ENCODE measurements around the gene CLRN3.

The CLRN3 gene

DNA sequence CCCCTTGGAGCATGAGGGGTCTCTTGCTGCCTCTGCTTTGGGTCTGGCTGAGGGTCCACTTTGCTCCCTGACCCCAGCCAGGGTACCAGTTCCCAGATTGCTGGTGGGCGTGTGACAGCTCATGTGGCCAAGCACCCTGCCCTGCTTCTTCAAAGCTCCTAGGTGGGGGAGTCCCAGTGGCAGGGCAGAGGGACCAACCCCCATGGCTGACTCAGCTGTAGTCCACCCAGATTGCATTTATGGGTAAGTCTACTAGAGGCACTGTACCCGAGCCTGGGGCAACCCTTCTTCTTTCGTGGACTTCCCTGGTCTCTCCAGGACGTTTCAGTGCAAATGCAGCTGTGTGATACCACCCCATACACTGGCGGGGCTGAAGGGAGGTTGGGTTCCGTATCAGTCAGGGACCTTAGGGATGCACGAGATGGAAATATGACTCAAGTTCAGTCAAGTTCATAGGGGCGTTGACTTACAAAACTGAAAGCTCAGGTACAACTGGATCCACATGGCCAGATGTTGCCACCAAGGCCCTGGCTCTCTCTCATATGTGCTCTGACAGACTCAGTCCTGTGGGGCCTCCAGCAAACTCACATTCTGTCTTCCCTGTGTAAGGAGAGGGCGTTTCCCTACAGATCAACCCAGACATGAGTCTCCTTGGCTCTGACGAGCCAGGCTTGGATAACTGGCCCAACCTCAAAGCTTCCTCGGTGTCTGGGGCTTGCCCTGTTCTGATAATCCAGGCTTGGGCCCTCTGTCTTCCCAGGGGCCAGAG lies 27.7 kb upstream of the CLRN3 start:
- in situ Hi-C loops (cut with HindIII; ENCODE audit: low pct_ligation_motif_present, low pct_unique_long_range_greater_than_20kb, low sequenced_read_pairs), result no loop called here

DNA sequence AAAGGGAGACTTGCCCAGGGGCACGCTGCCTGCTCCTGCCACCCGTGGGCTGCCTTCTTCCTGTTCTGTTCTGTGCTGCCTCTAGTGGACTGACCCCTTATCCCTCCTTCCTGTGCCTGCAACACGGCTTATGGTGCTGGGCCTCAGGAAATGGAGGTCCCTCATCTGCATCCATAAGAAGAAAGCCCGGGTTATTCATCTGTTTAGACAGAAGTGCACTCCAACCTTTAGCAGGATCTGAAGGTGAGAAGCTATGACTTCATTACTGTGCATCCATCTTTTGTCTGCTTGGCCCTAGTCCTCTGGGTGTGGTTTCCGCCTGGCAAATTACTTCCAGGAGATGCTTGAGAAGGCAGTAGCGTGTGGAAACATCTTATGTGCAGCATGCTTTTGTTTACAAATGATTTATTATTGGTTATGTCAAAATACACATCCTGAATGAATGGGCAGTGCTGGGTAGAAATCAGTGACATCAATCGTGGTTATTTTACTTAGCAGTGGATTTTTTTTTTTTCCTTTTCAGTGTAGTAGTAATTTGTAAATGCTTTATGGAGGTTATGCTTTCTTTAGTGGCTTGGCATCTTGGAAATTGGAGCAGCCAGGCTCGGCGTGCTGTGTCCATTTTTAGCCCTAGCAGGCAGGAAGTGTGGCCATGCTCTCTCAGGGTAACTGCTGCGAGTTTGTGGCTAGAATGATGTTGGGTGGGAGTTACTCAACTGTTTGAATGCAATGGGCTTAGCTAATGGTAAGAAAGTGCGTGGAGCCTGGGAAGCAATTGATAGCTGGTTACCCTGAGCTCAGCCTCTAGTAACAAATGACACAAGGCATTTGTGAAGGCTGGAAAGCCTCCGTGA lies 26.9 kb upstream of the CLRN3 start:
- DNase-seq, result peak; percentile 62
- in situ Hi-C loops (cut with HindIII; ENCODE audit: low pct_ligation_motif_present, low pct_unique_long_range_greater_than_20kb, low sequenced_read_pairs), result no loop called here

More for the DNA sequence above, 27.7 kb upstream of the CLRN3 start:
- no peak for DNase-seq

DNA sequence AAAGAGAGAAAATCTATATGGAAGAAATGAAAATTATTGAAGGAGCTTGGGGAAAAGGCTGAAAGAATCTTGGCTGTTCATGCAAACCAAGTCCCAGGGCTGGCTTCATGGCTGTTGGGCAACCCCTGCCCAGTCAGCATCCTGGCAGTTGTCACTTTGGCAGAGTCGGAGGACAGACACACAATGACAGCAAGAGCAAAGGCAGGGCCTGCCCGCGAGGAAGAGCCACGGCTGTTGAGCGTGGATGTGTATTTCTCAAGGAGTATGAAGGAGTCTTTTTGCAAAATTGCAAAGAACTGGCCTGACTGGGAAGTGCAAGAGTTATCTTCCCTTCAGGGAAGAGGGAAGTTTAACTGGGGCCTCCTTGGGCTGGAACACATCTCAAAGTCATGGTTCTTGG lies 25.8 kb upstream of the CLRN3 start:
- no peak for DNase-seq
- in situ Hi-C loops (cut with HindIII; ENCODE audit: low pct_ligation_motif_present, low pct_unique_long_range_greater_than_20kb, low sequenced_read_pairs), result no loop called here

DNA sequence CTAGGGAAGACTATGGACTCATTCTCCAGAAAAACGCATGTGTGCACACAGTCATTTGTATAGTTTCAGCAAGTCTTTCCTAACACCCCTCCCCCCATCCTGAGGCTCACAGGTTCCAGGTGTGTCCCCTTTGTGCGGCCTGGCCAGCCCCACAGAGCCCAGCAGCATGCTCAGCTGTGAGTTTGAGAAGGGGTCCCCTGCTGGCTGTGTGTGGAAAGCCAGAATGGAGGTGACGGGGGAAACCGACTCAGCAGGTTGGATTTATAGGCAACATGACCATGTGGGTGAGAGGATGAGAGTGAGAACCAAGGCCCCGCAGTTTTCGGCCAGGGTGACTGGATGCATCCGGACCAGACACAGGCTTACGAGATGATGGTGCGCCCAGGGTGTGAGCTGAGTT lies 24.1 kb upstream of the CLRN3 start:
- in situ Hi-C loops (cut with HindIII; ENCODE audit: low pct_ligation_motif_present, low pct_unique_long_range_greater_than_20kb, low sequenced_read_pairs), result no loop called here

DNA sequence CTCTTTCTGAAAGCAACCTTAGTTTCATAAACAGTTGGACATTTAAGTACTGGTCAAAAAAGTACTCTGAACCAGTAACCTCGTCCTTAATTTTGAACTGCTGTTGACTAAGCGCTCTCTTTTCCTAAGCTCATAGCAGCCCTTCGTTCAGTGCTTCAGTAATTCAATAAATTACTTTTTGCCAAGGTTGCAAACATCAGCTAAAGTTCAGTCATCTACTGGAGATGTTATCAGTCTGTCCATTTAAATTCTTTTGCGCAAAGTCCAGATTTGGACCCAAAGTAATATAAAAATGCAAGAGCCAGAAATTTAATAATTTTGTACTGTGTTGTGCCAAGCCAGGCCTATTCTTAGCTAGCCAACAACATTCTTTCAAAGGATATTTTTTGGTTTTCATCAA lies 22.6 kb upstream of the CLRN3 start:
- no peak for DNase-seq
- in situ Hi-C loops (cut with HindIII; ENCODE audit: low pct_ligation_motif_present, low pct_unique_long_range_greater_than_20kb, low sequenced_read_pairs), result no loop called here

More for the DNA sequence above, 24.1 kb upstream of the CLRN3 start:
- DNase-seq, result no peak

DNA sequence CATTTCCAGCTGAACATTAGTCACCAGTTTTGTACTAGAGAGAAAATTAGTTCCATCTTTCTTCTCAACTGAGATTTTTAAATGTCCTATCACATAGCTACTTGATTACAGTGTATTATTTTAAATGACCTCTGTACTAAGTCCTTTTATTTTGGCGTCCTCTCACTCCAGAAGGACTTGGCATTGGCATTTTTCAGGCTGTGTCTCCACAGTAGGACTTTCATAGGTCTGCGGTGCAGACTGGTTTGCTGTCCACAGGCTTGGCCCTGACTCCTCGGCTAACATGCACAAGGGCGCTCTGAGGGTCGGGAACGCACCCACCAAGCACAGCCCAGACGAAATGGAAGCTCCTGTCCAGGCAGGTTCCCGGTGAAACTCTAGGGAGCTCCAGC lies 20.6 kb upstream of the CLRN3 start:
- in situ Hi-C loops (cut with HindIII; ENCODE audit: low pct_ligation_motif_present, low pct_unique_long_range_greater_than_20kb, low sequenced_read_pairs), result no loop called here

DNA sequence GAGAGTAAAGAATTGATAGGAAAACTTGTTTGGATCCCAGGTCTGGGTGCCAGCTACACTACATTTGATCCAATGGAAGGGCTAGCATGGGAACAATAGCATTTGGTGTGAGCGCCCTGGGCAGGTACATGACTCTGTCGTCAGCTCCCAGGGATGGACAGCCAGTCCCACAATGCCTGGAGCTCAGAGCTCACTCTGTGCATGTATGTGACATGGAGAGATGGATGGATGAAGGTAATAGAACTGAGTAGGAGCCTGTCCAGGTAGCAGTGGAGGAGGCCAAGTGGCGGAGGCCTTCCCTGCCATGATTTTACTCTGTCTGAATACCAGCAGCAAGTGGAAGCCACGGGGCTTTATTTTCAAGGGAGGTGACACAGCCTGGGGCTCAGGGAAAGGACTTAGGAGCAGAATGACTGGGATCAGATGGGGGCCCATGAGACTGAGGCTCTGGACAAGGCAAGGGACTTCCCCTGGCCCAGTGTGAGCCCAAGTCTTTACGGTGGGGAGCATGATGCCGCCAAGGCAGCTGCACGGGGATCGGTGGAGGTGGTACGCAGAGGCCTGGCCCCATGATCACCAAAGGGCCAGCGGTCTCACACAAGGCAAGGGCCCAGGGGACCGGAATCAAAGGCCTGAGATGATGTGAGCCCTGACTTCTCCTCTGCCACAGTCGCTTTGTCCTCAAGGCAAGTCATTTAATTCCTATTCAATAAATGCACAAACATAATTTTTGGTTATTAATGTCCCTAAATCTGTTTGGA lies 20.0 kb upstream of the CLRN3 start:
- no peak for DNase-seq
- in situ Hi-C loops (cut with HindIII; ENCODE audit: low pct_ligation_motif_present, low pct_unique_long_range_greater_than_20kb, low sequenced_read_pairs), result no loop called here

More for the DNA sequence above, 20.6 kb upstream of the CLRN3 start:
- DNase-seq, result no peak

DNA sequence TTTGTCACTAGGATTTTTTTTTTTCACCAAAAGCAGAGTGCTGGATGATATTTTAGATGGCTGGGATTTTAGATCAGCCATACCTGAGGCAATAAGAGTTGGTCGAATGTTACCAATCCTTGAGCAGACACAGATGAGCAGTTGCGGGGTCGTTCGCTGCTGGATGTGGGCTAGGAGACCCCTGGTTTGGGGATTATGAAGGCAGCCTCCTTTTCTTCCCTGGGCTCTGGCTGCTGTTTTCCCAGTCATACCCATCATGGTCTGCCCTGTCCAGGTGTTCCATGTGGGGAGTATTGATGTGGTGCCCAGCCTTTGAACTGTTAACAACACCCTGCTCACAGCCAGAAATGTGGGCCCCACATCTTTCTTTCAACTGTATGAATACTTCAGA lies 19.1 kb upstream of the CLRN3 start:
- DNase-seq, result no peak
- in situ Hi-C loops (cut with HindIII; ENCODE audit: low pct_ligation_motif_present, low pct_unique_long_range_greater_than_20kb, low sequenced_read_pairs), result no loop called here

DNA sequence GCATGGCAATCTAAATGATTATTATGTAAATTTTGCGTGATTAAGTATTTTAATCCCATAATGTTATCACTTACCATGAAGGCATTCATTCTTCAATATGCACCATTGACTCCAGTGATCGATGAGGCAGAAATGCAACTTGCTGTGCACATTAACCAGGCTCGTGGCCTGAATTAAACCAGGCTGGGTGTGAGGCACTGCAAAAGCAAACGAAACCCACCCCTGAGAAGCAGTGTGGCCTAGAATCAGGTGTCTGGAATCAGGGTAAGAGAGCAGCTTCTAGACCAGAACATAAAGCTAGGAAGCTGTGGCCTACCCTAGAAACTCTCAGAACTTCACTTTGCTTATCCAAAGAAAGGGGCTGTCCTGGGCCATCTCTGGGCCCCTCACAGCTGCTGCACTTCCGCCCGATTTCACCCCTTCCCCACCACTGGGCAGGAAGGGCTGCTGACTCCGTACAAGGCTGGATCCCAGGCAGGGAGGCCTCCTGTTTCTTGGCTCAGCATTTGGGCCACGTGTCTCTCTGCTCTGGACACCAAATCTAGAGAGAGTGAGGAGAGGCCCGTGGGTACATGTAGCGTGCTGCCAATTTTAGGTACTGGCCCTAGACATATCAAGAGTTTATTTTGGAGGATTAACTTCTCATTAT lies 18.6 kb upstream of the CLRN3 start:
- DNase-seq, result peak; percentile 59
- in situ Hi-C loops (cut with HindIII; ENCODE audit: low pct_ligation_motif_present, low pct_unique_long_range_greater_than_20kb, low sequenced_read_pairs), result no loop called here

DNA sequence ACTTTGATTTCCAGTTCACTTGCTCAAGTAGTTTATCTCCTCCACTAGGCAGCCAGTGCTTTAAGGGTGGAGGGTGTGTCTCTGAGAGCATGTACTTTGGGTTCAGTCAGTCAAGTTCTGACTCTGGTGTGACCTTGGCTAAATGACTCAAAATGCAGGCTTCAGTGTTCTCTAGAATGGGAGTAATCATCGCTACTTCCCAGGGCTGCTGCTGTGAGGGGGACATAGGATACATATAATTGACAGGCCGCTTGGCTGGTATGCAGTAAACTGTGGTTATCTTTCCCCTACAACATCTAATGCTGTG lies 17.7 kb upstream of the CLRN3 start:
- in situ Hi-C loops (cut with HindIII; ENCODE audit: low pct_ligation_motif_present, low pct_unique_long_range_greater_than_20kb, low sequenced_read_pairs), result no loop called here
- DNase-seq, result no peak

DNA sequence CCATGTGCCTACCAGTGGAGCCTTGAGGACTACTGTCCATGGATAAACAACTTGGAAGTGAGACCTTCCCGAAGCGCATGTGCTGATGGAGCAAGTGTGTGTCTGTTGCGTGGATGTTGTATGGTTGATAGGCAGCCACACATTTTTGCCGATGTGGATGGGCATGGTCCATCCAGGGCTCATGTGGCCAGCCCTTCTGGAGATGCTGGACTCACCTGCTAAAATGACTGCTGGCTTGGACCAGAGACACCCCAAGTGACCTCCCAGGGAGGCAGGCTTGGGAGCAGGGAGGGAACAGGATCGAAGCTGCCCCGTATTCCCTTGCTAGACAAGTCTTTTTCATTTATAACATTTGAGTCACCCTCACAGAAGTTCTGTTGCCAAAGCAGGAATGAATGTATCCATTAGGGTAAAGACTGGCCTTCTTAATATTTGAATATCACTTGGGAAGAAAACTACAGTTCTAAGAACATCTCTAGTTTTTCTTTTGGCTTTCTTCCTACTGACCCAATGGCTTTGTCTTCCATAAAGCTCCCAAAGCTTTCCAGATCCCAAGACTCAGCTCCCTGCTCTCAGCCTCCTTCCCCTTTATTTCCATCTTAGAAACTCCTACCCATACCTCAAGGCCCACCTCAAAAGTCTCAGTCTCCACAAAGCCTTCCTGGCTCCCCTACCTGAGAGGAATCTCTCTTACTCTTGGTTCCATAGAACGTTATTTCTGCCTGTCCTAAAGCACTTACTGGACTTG lies 17.1 kb upstream of the CLRN3 start:
- in situ Hi-C loops (cut with HindIII; ENCODE audit: low pct_ligation_motif_present, low pct_unique_long_range_greater_than_20kb, low sequenced_read_pairs), result no loop called here
- DNase-seq, result no peak

DNA sequence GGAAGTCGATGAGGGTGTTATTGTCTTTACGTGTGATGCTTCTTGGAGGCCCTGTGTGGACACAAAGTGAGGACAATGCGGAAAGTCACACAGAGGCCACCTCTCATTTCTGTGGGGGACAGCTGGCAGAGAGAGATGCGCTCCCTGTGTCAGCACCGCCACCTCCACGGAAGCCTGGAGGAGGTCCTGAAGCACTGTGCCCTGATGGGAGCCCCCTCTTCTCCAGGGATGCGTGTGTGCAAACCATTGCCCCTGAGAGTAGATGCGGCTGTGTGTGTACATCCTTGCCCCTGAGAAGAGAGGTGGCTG lies 16.2 kb upstream of the CLRN3 start:
- no peak for DNase-seq
- in situ Hi-C loops (cut with HindIII; ENCODE audit: low pct_ligation_motif_present, low pct_unique_long_range_greater_than_20kb, low sequenced_read_pairs), result no loop called here

DNA sequence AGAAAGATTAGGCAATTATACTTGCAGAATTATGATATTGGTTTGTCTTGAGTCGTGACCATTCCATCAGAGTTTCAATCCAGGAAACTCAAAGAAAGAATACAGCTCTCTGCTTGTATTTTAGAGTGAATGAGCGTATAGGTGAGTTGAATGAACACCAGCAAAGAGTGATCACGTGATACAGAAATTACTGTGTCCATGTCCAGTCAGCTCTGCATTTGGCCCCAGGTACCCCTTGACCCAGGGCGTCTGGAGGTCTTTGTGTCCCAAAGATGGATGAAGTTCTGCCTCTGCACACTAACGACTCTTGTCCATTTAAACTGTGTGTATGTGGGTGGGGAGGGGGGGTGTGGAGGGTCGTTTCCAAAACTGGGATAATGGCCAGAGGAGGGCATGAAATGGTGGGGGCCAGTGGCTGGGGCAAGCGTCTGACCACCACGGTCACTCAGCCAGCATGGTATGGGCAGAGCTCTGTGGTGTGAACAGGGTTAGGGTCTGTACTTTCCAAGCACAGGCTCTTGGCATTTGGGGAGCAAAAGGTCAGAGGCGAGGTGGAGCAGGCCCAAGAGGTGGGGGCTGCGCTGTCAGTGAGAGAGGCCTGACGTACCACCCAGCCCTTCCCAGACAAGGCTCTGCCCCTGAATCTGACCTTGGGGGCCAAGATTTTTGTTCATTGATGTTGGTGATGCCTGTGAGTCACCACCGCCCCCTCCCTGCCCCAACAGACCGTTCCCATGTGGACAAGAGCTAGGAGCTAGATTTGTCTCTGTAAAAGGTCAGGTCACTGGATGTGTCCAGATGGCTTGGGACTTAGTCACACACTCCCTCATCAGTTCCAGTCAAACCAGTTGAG lies 15.6 kb upstream of the CLRN3 start:
- peak; percentile 81 for DNase-seq
- in situ Hi-C loops (cut with HindIII; ENCODE audit: low pct_ligation_motif_present, low pct_unique_long_range_greater_than_20kb, low sequenced_read_pairs), result no loop called here

DNA sequence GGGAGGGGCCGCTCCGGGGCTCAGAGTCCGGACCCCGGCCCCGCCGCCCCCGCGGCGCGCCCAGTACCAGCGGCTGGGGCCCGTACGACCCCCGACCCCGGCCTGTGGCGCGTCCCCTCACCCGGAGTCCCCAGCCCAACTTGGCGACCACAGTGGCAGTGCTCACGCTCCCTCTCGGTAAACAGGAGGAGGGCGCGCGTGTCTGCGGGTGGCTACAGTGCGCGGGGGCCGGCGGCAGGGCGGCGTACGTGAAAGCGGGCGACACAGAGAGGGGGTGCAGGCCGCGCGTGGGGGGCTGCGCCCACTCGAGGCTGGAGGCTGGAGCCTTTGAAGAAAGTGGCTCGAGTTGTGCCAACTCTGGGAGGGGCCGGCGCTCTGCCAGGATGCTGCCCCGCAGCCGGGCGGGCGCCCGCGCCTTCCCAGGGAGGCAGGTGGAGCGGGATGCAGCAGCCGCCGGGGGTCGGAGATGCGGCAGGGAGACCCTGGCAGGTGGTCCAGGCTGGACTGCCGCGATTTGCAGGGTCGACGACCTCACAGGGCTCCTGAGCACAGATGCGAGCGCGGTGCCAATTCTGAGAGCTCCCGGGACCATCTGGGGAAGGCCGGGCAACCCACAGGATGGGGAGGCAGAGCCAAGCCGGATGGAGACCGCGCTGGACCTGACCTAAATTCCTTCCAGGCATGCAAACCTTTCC lies 14.8 kb upstream of the CLRN3 start:
- DNase-seq, result peak; percentile 33
- in situ Hi-C loops (cut with HindIII; ENCODE audit: low pct_ligation_motif_present, low pct_unique_long_range_greater_than_20kb, low sequenced_read_pairs), result no loop called here

DNA sequence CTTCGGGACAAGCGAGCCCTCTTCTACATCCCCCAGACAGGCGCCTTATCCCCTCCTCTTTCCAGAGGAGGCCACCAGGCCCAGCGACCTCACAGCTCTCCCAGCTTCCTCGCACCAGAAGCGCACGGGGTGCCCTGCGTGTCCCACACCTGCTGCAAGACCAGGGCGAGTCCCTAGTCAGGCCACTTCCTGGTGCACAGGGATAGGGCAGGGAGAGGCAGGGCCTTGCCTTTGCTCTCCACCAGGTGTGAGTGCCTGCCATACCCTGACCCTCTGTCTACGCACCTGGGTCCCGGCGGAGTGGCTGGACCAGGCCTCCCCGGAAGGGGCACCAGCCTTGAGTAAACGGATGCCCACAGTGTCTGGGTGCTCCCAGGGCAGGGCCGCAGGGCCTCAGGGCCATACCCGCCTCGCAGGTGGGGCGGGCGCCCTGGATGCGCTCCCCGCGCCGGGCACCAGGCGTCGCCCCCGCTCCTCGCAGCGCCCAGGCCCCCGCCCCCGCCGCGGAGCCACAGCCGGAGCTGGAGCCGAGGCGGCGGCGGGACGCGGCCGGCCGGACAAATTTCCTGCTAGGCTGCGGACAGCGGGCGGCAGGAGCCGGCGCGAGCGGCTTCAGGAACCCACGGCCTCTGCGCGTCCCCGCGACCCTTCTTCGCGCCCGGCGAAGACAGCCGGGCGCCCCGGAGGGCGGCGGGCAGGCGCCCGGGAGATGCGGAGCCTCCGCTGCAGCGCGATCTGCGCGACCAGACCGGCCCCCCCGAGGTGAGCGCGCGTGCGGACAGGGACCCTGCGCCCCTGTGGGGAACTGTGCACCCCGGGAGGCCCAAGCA lies 14.0 kb upstream of the CLRN3 start, which contains the start of gene PTPRE:
Gene PTPRE, plus strand, starts transcription at position 556 of the 830 bp plus-strand sequence. CDS start 133,779 bp downstream, outside the sequence.
- peak; percentile 82 for DNase-seq
- in situ Hi-C loops (cut with HindIII; ENCODE audit: low pct_ligation_motif_present, low pct_unique_long_range_greater_than_20kb, low sequenced_read_pairs), result no loop called here

DNA sequence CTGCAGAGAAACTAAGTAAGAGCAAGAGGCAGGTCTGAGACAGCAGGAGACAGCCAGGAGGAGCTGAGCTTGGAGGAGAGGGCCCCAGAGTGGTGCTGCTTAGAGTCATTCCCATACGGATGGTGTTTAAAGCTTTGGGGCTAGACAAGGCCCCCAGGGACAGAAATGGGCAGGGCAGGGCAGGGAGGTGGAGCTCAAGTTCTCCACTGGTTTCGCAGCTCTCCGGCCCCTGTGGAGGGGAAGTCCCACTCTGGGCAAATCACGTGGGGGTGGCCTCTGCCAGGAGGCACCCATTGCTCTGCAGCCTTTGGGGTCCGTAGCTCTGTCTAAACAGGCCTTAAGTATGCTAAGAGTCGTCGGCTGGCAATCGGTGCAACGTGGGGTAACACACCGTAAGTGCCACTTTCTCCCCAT lies 13.1 kb upstream of the CLRN3 start:
- no peak for DNase-seq
- in situ Hi-C loops (cut with HindIII; ENCODE audit: low pct_ligation_motif_present, low pct_unique_long_range_greater_than_20kb, low sequenced_read_pairs), result no loop called here

Data from ACHN (cell line).